K562 (cell line): Measurements from ENCODE around the gene PKDREJ.

Source experiments
- ATF1 ChIP-seq, 2 experiments: fragments of 450-650 bp in 1 of 2; IDR thresholded peaks; 2 replicates each; pipeline ENCODE4 v1.6.1; 2016; ENCODE audit warnings: missing compliant biosample characterization in 1 of 2, missing genetic modification characterization in 1 of 2
- CEBPZ ChIP-seq: fragments of 150-350 bp; IDR thresholded peaks from 2 replicates; pipeline ENCODE4 v1.6.1; 2014; ENCODE audit warnings: low read depth, mild to moderate bottlenecking, low read length, borderline replicate concordance
- MAZ ChIP-seq, 2 experiments: fragments of 450-650 bp in 1 of 2; sonication (generic) in 1 of 2; formaldehyde crosslinking; IDR thresholded peaks in 1 of 2; conservative IDR thresholded peaks in 1 of 2; 2 replicates each; pipeline versions ENCODE4 v1.4.0 to v1.5.0; 2020; ENCODE audit warnings: mild to moderate bottlenecking in 1 of 2, missing genetic modification reagents in 1 of 2
- NRF1 ChIP-seq, 2 experiments: fragments of 450-650 bp; IDR thresholded peaks in 1 of 2; conservative IDR thresholded peaks in 1 of 2; 2 replicates each; pipeline ENCODE4 v1.6.1; 2014; ENCODE audit warnings: mild to moderate bottlenecking in 2 of 2
- TCF7L2 ChIP-seq: fragments of 150-350 bp; IDR thresholded peaks from 2 replicates; pipeline ENCODE4 v1.6.1; 2016; ENCODE audit warnings: low read depth, mild to moderate bottlenecking, low read length, moderate library complexity
- ZNF316 ChIP-seq: fragments of 450-650 bp; IDR thresholded peaks from 2 replicates; pipeline ENCODE4 v1.6.1; 2016
- ZNF57 ChIP-seq: fragments of 450-650 bp; formaldehyde crosslinking; IDR thresholded peaks from 2 replicates; pipeline ENCODE4 v1.4.0; 2020; ENCODE audit warnings: mild to moderate bottlenecking, moderate library complexity
- ZNF780A ChIP-seq: fragments of 250-450 bp; sonication (Bioruptor Pico); IDR thresholded peaks from 2 replicates; pipeline ENCODE4 v1.5.0; 2021; ENCODE audit warnings: mild to moderate bottlenecking

GRCh38 chr22:46240907-46241306 is 22.2 kb downstream of the PKDREJ start:
- TF ChIP-seq ZNF57 (CRISPR knock-in tag) (no peak), CEBPZ (no peak), MAZ (CRISPR knock-in tag; conservative IDR thresholded peaks at IDR 0.05 in 1 of 2, IDR thresholded peaks at IDR 0.05 in 1 of 2) (no peak), NRF1 (conservative IDR thresholded peaks at IDR 0.05 in 1 of 2, IDR thresholded peaks at IDR 0.05 in 1 of 2) (no peak), TCF7L2 (no peak), ZNF316 (no peak), ZNF780A (no peak), ATF1 (CRISPR knock-in tag; IDR thresholded peaks at IDR 0.05) (no peak), ATF1 (tag; IDR thresholded peaks at IDR 0.05) (no peak)
